ENCODE results near the gene LIME1.

The LIME1 gene

GRCh38 chr20:63690898-63691710 lies 45.4 kb upstream of the LIME1 start:
- no peak overlapping the region for H3K4me3 ChIP-seq (replicated peaks in 1 of 2; ENCODE audit: low read depth in 2 of 2, low read length in 2 of 2)
- no peak for TF ChIP-seq CTCF (IDR thresholded peaks at IDR 0.05; ENCODE audit: low read depth, low read length)
- DNase-seq (ENCODE audit: low read depth in 2 of 2), result no peak

GRCh38 chr20:63691711-63692435 lies 44.6 kb upstream of the LIME1 start:
- no peak for DNase-seq (ENCODE audit: low read depth in 2 of 2)
- no peak overlapping the region for H3K4me3 ChIP-seq (replicated peaks in 1 of 2; ENCODE audit: low read depth in 2 of 2, low read length in 2 of 2)
- no peak for TF ChIP-seq CTCF (IDR thresholded peaks at IDR 0.05; ENCODE audit: low read depth, low read length)

- peak; percentile 32 for TF ChIP-seq CTCF (IDR thresholded peaks at IDR 0.05; ENCODE audit: low read depth, low read length)
- no peak overlapping the region for H3K4me3 ChIP-seq (replicated peaks in 1 of 2; ENCODE audit: low read depth in 2 of 2, low read length in 2 of 2)
- peak in 1 of 2 donors; percentile 34 for DNase-seq (ENCODE audit: low read depth in 2 of 2)
These were observed 43.9 kb upstream of the LIME1 start for GRCh38 chr20:63692436-63693082.

- DNase-seq (ENCODE audit: low read depth in 2 of 2), result no peak
These were observed 43.3 kb upstream of the LIME1 start for GRCh38 chr20:63693083-63693732.

GRCh38 chr20:63693733-63694583 lies 42.5 kb upstream of the LIME1 start:
- no peak overlapping the region for H3K4me3 ChIP-seq (replicated peaks in 1 of 2; ENCODE audit: low read depth in 2 of 2, low read length in 2 of 2)
- TF ChIP-seq CTCF (IDR thresholded peaks at IDR 0.05; ENCODE audit: low read depth, low read length), result no peak
- DNase-seq (ENCODE audit: low read depth in 2 of 2), result no peak

More at GRCh38 chr20:63693083-63693732, 43.3 kb upstream of the LIME1 start:
- H3K4me3 ChIP-seq (replicated peaks in 1 of 2; ENCODE audit: low read depth in 2 of 2, low read length in 2 of 2), result no peak overlapping the region
- no peak for TF ChIP-seq CTCF (IDR thresholded peaks at IDR 0.05; ENCODE audit: low read depth, low read length)

All from cardiac fibroblast (primary cell).